ENCODE data around the gene TRIM47. TPM values are rescaled to one million over a fixed set of nuclear protein-coding genes. Genes with fewer than 3 reads are reported as not detected.

TRIM47 gene
- total and polyA plus RNA-seq, 9 donors = 7.2 to 38.3 (median 17.3) TPM

- Histone ChIP-seq H3K36me3 (no peaks in the 10 kb centered on the region), H3K27ac (no peak overlapping the region), H3K4me1 (ENCODE audit: insufficient read depth) (peaks cover 8% of the 10 kb centered on the region), H3K27me3 (no peaks in the 10 kb centered on the region), H3K4me3 (no peak overlapping the region), H3K9me3 (no peaks in the 10 kb centered on the region)
- peak in 1 of 5 donors; percentile 34 for DNase-seq
- TF ChIP-seq EP300 (IDR thresholded peaks at IDR 0.05) = no peak
- intact Hi-C loops (cut with DNase I) = no loop called here
- 61 to 75% (median 74%) methylated on average over 22 of the region's 22 CpGs for WGBS, 3 donors
Observed at GRCh38 chr17:75894049-75894733, 15.8 kb upstream of the TRIM47 start.

- Histone ChIP-seq H3K4me1 (ENCODE audit: insufficient read depth) (peaks cover 8% of the 10 kb centered on the region), H3K9me3 (no peaks in the 10 kb centered on the region), H3K27ac (no peak overlapping the region), H3K36me3 (no peaks in the 10 kb centered on the region), H3K27me3 (no peaks in the 10 kb centered on the region), H3K4me3 (no peak overlapping the region)
- WGBS, 3 donors = 88 to 91% (median 89%) methylated on average over 18 of the region's 18 CpGs
- no peak for TF ChIP-seq EP300 (IDR thresholded peaks at IDR 0.05)
- TF ChIP-seq, protein P1, sequence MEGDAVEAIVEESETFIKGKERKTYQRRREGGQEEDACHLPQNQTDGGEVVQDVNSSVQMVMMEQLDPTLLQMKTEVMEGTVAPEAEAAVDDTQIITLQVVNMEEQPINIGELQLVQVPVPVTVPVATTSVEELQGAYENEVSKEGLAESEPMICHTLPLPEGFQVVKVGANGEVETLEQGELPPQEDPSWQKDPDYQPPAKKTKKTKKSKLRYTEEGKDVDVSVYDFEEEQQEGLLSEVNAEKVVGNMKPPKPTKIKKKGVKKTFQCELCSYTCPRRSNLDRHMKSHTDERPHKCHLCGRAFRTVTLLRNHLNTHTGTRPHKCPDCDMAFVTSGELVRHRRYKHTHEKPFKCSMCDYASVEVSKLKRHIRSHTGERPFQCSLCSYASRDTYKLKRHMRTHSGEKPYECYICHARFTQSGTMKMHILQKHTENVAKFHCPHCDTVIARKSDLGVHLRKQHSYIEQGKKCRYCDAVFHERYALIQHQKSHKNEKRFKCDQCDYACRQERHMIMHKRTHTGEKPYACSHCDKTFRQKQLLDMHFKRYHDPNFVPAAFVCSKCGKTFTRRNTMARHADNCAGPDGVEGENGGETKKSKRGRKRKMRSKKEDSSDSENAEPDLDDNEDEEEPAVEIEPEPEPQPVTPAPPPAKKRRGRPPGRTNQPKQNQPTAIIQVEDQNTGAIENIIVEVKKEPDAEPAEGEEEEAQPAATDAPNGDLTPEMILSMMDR (IDR thresholded peaks at IDR 0.05) = no peak
- TF ChIP-seq POLR2A (IDR thresholded peaks at IDR 0.05) = no peak
- intact Hi-C loops (cut with DNase I) = no loop called here
- peak in 1 of 5 donors; percentile 16 for DNase-seq
Observed at GRCh38 chr17:75893305-75894048, 15.1 kb upstream of the TRIM47 start.

GRCh38 chr17:75892556-75893224 is 14.3 kb upstream of the TRIM47 start:
- Histone ChIP-seq H3K4me1 (ENCODE audit: insufficient read depth) (peaks cover 8% of the 10 kb centered on the region), H3K4me3 (no peak overlapping the region), H3K27me3 (no peaks in the 10 kb centered on the region), H3K27ac (no peak overlapping the region), H3K36me3 (no peaks in the 10 kb centered on the region), H3K9me3 (no peaks in the 10 kb centered on the region)
- 84 to 95% (median 86%) methylated on average over 13 to 16 of the region's 16 CpGs for WGBS, 3 donors
- no peak for TF ChIP-seq POLR2A (IDR thresholded peaks at IDR 0.05)
- intact Hi-C loops (cut with DNase I) = no loop called here
- DNase-seq = peak in 2 of 5 donors; percentile 28 to 42

DNA sequence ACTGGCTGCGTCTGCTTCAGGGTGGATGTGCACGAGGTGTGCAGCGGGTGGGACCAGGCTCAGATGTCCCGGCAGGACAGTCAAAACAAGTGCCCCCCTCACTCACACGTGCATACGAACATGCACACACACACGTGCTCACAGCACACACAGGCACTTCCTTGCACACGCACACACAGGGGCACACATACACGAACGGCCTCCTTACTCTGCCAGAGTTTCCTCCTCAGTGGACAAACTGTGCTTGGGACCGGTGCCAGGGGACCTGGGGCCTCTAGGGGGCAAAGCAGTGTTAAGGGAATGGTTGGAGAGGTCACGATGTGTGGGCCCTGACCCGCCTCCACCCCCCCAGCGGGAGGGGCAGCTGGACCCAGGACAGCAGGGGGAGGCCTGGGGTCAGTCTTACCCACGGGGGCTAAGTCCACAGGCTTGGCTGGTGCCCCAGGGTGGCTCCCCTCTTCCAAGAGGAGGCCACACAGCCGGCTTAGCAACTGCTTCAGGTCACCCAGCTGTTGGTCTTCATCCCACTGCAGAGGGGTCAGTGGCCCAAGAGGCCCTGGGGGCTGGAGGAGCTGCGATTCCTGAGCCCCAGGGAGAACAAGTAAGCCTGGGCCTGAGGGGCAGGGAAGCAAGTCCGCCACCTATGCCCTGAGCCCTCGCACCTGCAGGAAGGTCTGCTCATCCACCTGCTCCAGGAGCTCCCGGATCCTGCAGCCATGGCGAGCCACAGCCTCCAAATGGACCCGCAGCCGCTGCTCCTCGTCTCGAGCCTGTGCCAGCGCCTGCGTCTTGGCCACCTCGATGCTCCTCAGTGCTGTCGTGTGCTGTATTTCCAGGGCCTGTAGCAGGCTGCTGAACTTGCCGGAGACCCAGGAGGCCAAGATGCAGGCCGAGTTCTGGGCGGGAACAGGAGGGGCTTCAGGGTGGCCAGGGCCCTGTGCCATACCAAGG is 13.5 kb upstream of the TRIM47 start:
- no peaks in the 10 kb centered on the region for H3K27me3 ChIP-seq
- WGBS, 3 donors = 68 to 73% (median 73%) methylated on average over 31 to 32 of the region's 32 CpGs
- peaks cover 8% of the 10 kb centered on the region for H3K4me1 ChIP-seq (ENCODE audit: insufficient read depth)
- DNase-seq = peak in 3 of 5 donors; percentile 33 to 75 (median 47)
- TF ChIP-seq, protein P1 (IDR thresholded peaks at IDR 0.05) = no peak
- TF ChIP-seq POLR2A (IDR thresholded peaks at IDR 0.05) (no peak), EP300 (IDR thresholded peaks at IDR 0.05) (no peak)
- H3K27ac ChIP-seq = no peak overlapping the region
- H3K4me3 ChIP-seq = no peak overlapping the region
- no peaks in the 10 kb centered on the region for H3K36me3 ChIP-seq
- intact Hi-C loops (cut with DNase I) = no loop called here
- H3K9me3 ChIP-seq = no peaks in the 10 kb centered on the region

Data from ovary (tissue), 9 donors.